Heart right ventricle (tissue), 16 donors: ENCODE measurements around the gene CDKL1. TPM values are rescaled to one million over a fixed set of nuclear protein-coding genes. Genes with fewer than 3 reads are reported as not detected.
"Not testable (repeated sequence)": the region's sequence is repeated elsewhere in the genome, so short reads cannot be mapped to it uniquely, and the experiment has no call there.

Experiments used
- ATAC-seq, 8 donors: fragments of 200-7000 bp; cut with Tn5 transposase; one replicate each; pipeline ENCODE4 v1.9.1; 2020; ENCODE audit warnings: mild to moderate bottlenecking in 8 of 8, moderate library complexity in 8 of 8, moderate number of reproducible peaks in 1 of 8
- DNase-seq, 2 donors: peaks; one replicate each; pipeline ENCODE4 v3.0.0-alpha.2; 2020
- H3K27ac ChIP-seq, 10 donors: fragments of 200-600 bp; sonication (generic) in 2 of 10; one replicate each; pipeline versions ENCODE4 v1.5.0 to v1.8.0; 2020 to 2022; ENCODE audit warnings: mild to moderate bottlenecking in 3 of 10
- H3K27me3 ChIP-seq, 7 donors: fragments of 200-600 bp; one replicate each; pipeline ENCODE4 v1.8.0; 2021 to 2022; ENCODE audit warnings: mild to moderate bottlenecking in 2 of 7
- H3K36me3 ChIP-seq, 9 donors: fragments of 200-600 bp; sonication (generic) in 1 of 9; one replicate each; pipeline versions ENCODE4 v1.5.0 to v1.8.0; 2020 to 2022; ENCODE audit warnings: mild to moderate bottlenecking in 2 of 9
- H3K4me1 ChIP-seq, 9 donors: fragments of 200-600 bp; sonication (generic) in 1 of 9; one replicate each; pipeline versions ENCODE4 v1.5.0 to v1.8.0; 2020 to 2022; ENCODE audit warnings: mild to moderate bottlenecking in 4 of 9
- H3K4me3 ChIP-seq, 10 donors: fragments of 200-600 bp; sonication (generic) in 2 of 10; one replicate each; pipeline versions ENCODE4 v1.5.0 to v1.8.0; 2020 to 2022; ENCODE audit warnings: mild to moderate bottlenecking in 7 of 10, moderate library complexity in 2 of 10
- H3K9me3 ChIP-seq, 11 donors: fragments of 200-600 bp in 10 of 11; sonication (generic) in 2 of 11; one replicate each; pipeline versions ENCODE4 v1.5.0 to v1.8.0; 2013 to 2022; ENCODE audit warnings: mild to moderate bottlenecking in 2 of 11, control low read depth in 1 of 11, moderate library complexity in 1 of 11
- CTCF ChIP-seq, 9 donors: fragments of 200-600 bp; sonication (generic) in 2 of 9; IDR thresholded peaks; one replicate each; pipeline versions ENCODE4 v1.5.0 to v1.8.0; 2021 to 2022; ENCODE audit warnings: antibody characterized with exemption in 9 of 9, mild to moderate bottlenecking in 5 of 9, moderate library complexity in 1 of 9
- WGBS, 2 donors: extraction: QIAGEN DNeasy Blood & Tissue Kit; methylation state at CpG; one replicate each; pipeline ENCODE4 v1.1.7; 2013; ENCODE audit warnings: inconsistent platforms in 1 of 2; 5-methylcytosine and 5-hydroxymethylcytosine counted together
- intact Hi-C, 10 donors: fragments of 100-400 bp; cut with DNase I; formaldehyde crosslinking; loops; one replicate each; pipeline versions ENCODE4 v1.11.1 to v1.14.2; 2022
- polyA plus RNA-seq, 2 donors: library from polyadenylated mRNA; stranded (reverse); fragments of 200-250 nt; gene quantifications; one replicate each; pipeline ENCODE4 v1.2.3, GENCODE V29; 2013
- total RNA-seq, 10 donors: library from RNA; stranded (reverse); fragmentation: NEBNext Ultra II Directional in 3 of 10; extraction: Animal tissue kit (Norgen Biotek cat#: 25700) in 3 of 10; gene quantifications; one replicate each; pipeline versions ENCODE4 v1.2.1 to v1.2.4, GENCODE V29; 2021 to 2023
- donor health status: Arrhythmogenic right ventricular cardiomyopathy.
- donor health status: ischemic (EF 13 %, LVEDD 7.1; RV severe dilation, severe dysfunction).
- donor health status: healthy with polysubstance abuse.
- donor health status: DM: no; HTN: yes; CAD: no.
- donor health status: DM: no; HTN: no; CAD: no.
- donor health status: ischemic (EF 25% LVEDD 6.9; RV normal size, moderate dysfunction).
- donor health status: ischemic (EF 25% LVEDD 5.7; RV mildly dilated, moderate dysfunction).
- donor health status: healthy.
- donor health status: DM: yes; HTN: yes; CAD: no.
- donor health status: Ischemic cardiomyopathy.
- donor health status: ischemic (EF 35%, LVEDD 5.7; RV mildly dilated, moderate dysfunction).
- donor health status: nonischemic (EF 11% LVEDD 7.7; RV severe dilation, severe dysfunction).
- donor health status: DM: yes; HTN: yes; CAD: no.
- donor health status: PGD.
- donor health status: ischemic (EF 29% LVEDD 5.4; RV normal size, mild dysfunction).
- donor health status: nonischemic (EF 23%, LVEDD 6.1; RV moderate dilation, normal function).

CDKL1 gene
- total and polyA plus RNA-seq, 12 donors: 0.71 to 6.0 (median 2.1) TPM

GRCh38 chr14:50362764-50363713, 33.6 kb downstream of the CDKL1 start:
- H3K4me1 ChIP-seq: peaks cover 0 to 32% (median 13%) of the 10 kb centered on the region in 9 donors
- intact Hi-C loops: no loop called here
- no peaks in the 10 kb centered on the region for H3K27me3 ChIP-seq
- peak overlapping the region; percentile 3 to 89 (median 67) for H3K27ac ChIP-seq
- peaks cover 0 to 8% (median 0%) of the 10 kb centered on the region in 9 donors for H3K36me3 ChIP-seq
- no peak for TF ChIP-seq CTCF (IDR thresholded peaks at IDR 0.05)
- no peak for DNase-seq
- WGBS, 2 donors: 84 to 85% methylated on average over 14 of the region's 14 CpGs
- ATAC-seq: peak in 6 of 8 donors; percentile 31 to 53 (median 45)
- H3K9me3 ChIP-seq: no peaks in the 10 kb centered on the region
- peak overlapping the region in 6 of 10 donors; percentile 11 to 51 (median 34) for H3K4me3 ChIP-seq

DNA sequence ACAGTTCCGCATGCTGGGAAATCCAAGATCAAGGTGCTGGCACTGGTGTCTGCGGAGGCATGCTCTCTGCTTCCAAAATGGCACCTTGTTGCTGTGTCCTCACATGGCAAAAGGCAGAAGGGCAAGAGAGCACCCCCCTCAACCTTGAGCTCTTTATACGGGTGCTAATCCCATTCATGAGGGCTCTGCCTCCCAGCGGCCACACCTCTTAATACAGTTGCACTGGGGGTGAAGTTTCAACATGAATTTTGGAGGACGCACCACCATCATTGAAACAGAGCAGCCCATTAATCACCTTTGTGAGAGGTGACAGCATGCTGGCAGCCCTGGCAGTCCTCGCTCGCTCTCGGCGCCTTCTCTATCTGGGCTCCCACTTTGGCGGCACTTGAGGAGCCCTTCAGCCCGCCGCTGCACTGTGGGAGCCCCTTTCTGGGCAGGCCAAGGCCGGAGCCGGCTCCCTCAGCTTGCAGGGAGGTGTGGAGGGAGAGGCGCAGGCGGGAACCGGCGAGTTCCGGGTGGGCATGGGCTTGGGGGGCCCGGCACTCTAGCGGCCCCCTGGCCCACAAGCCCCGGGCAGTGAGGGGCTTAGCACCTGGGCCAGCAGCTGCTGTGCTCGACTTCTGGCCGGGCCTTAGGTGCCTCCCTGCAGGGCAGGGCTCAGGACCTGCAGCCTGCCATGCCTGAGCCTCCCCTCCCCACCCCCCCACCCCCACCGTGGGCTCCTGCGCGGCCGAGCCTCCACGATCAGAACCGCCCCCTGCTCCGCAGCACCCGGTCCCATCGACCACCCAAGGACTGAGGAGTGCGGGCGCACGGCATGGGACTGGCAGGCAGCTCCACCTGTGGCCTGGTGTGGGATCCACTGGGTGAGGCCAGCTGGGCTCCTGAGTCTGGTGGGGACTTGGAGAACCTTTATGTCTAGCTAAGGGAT, 34.9 kb downstream of the CDKL1 start:
- intact Hi-C loops, H3K4me3 ChIP-seq, ATAC-seq, H3K36me3 ChIP-seq, H3K27ac ChIP-seq, DNase-seq, H3K27me3 ChIP-seq, H3K9me3 ChIP-seq: not testable (repeated sequence)
- WGBS, 2 donors: 97 to 98% methylated on average over 34 to 36 of the region's 36 CpGs
- H3K4me1 ChIP-seq: peaks cover 0 to 32% (median 13%) of the 10 kb centered on the region in 9 donors

GRCh38 chr14:50360851-50361250, 35.8 kb downstream of the CDKL1 start:
- peaks cover 0 to 31% (median 13%) of the 10 kb centered on the region in 9 donors for H3K4me1 ChIP-seq

GRCh38 chr14:50360093-50360492, 36.6 kb downstream of the CDKL1 start:
- no peak for ATAC-seq
- no peak for DNase-seq
- H3K36me3 ChIP-seq: peaks cover 0 to 8% (median 0%) of the 10 kb centered on the region in 9 donors
- H3K27ac ChIP-seq: no peak overlapping the region
- no peak overlapping the region for H3K4me3 ChIP-seq
- no peaks in the 10 kb centered on the region for H3K9me3 ChIP-seq
- intact Hi-C loops: no loop called here
- TF ChIP-seq CTCF (IDR thresholded peaks at IDR 0.05): no peak
- WGBS, 2 donors: 97 to 99% methylated on average over 3 of the region's 3 CpGs
- peaks cover 0 to 24% (median 13%) of the 10 kb centered on the region in 9 donors for H3K4me1 ChIP-seq
- no peaks in the 10 kb centered on the region for H3K27me3 ChIP-seq

More at GRCh38 chr14:50360851-50361250, 35.8 kb downstream of the CDKL1 start:
- WGBS, 2 donors: 95 to 98% methylated on average over 2 of the region's 2 CpGs
- ATAC-seq: no peak
- TF ChIP-seq CTCF (IDR thresholded peaks at IDR 0.05): no peak
- no peaks in the 10 kb centered on the region for H3K9me3 ChIP-seq
- no peak overlapping the region for H3K27ac ChIP-seq
- no peak overlapping the region for H3K4me3 ChIP-seq
- intact Hi-C loops: no loop called here
- H3K27me3 ChIP-seq: no peaks in the 10 kb centered on the region
- no peak for DNase-seq
- peaks cover 0 to 8% (median 0%) of the 10 kb centered on the region in 9 donors for H3K36me3 ChIP-seq
